ENCODE data around the gene APC. TPM values are rescaled to one million over a fixed set of nuclear protein-coding genes. Genes with fewer than 3 reads are reported as not detected.
A peak's percentile ranks its signal among the peaks of the same experiment; 100 is the strongest.

Gene APC
- total and polyA plus RNA-seq, 4 donors, result 4.1 to 103 (median 23.1) TPM

- peak; percentile 90 for ATAC-seq (ENCODE audit: insufficient read depth, low FRiP score)
- WGBS, 2 donors, result 49 to 52% methylated on average over 8 of the region's 8 CpGs
- Histone ChIP-seq H3K27me3 (ENCODE audit: control insufficient read depth in 3 of 3, insufficient read depth in 3 of 3, low read length in 2 of 3) (no peaks in the 10 kb centered on the region), H3K27ac (ENCODE audit: low read depth in 1 of 2, low read length in 1 of 2) (peak overlapping the region in 1 of 2 donors; percentile 45), H3K4me3 (no peak overlapping the region), H3K36me3 (ENCODE audit: control insufficient read depth in 4 of 4, insufficient read depth in 4 of 4, low read length in 4 of 4) (no peaks in the 10 kb centered on the region), H3K4me1 (ENCODE audit: control insufficient read depth in 5 of 5, insufficient read depth in 5 of 5, low read length in 5 of 5) (peaks cover 0 to 4% (median 0%) of the 10 kb centered on the region in 5 donors), H3K9ac (ENCODE audit: insufficient read depth in 1 of 2, low read length in 2 of 2) (no peak overlapping the region), H3K9me3 (ENCODE audit: control insufficient read depth in 4 of 4, insufficient read depth in 3 of 4, low read length in 3 of 4) (no peaks in the 10 kb centered on the region)
- peak; percentile 32 to 80 (median 71) for DNase-seq
- TF ChIP-seq CTCF (IDR thresholded peaks at IDR 0.05; ENCODE audit: control extremely low read depth, extremely low read depth), result peak; percentile 53
Measured at GRCh38 chr5:112848116-112848811, 110.6 kb downstream of the APC start.

GRCh38 chr5:112849912-112850311 lies 112.2 kb downstream of the APC start:
- no peak for ATAC-seq (ENCODE audit: insufficient read depth, low FRiP score)
- no peak overlapping the region for H3K4me3 ChIP-seq
- no peak for TF ChIP-seq CTCF (IDR thresholded peaks at IDR 0.05; ENCODE audit: control extremely low read depth, extremely low read depth)
- WGBS, 2 donors, result 74 to 89% methylated on average over 2 of the region's 2 CpGs
- no peak overlapping the region for H3K27ac ChIP-seq (ENCODE audit: low read depth in 1 of 2, low read length in 1 of 2)
- DNase-seq, result no peak
- H3K9ac ChIP-seq (ENCODE audit: insufficient read depth in 1 of 2, low read length in 2 of 2), result no peak overlapping the region
- peaks cover 0 to 4% (median 0%) of the 10 kb centered on the region in 5 donors for H3K4me1 ChIP-seq (ENCODE audit: control insufficient read depth in 5 of 5, insufficient read depth in 5 of 5, low read length in 5 of 5)
- no peaks in the 10 kb centered on the region for H3K36me3 ChIP-seq (ENCODE audit: control insufficient read depth in 4 of 4, insufficient read depth in 4 of 4, low read length in 4 of 4)
- no peaks in the 10 kb centered on the region for H3K27me3 ChIP-seq (ENCODE audit: control insufficient read depth in 3 of 3, insufficient read depth in 3 of 3, low read length in 2 of 3)
- H3K9me3 ChIP-seq (ENCODE audit: control insufficient read depth in 4 of 4, insufficient read depth in 3 of 4, low read length in 3 of 4), result peaks cover 0 to 2% (median 0%) of the 10 kb centered on the region in 4 donors

- ATAC-seq (ENCODE audit: insufficient read depth, low FRiP score) (no peak), DNase-seq (no peak)
- TF ChIP-seq CTCF (IDR thresholded peaks at IDR 0.05; ENCODE audit: control extremely low read depth, extremely low read depth), result no peak
- Histone ChIP-seq H3K36me3 (ENCODE audit: control insufficient read depth in 4 of 4, insufficient read depth in 4 of 4, low read length in 4 of 4) (no peaks in the 10 kb centered on the region), H3K4me1 (ENCODE audit: control insufficient read depth in 5 of 5, insufficient read depth in 5 of 5, low read length in 5 of 5) (no peaks in the 10 kb centered on the region), H3K27ac (ENCODE audit: low read depth in 1 of 2, low read length in 1 of 2) (no peak overlapping the region), H3K27me3 (ENCODE audit: control insufficient read depth in 3 of 3, insufficient read depth in 3 of 3, low read length in 2 of 3) (no peaks in the 10 kb centered on the region), H3K4me3 (no peak overlapping the region), H3K9me3 (ENCODE audit: control insufficient read depth in 4 of 4, insufficient read depth in 3 of 4, low read length in 3 of 4) (peaks cover 0 to 2% (median under 1%) of the 10 kb centered on the region in 4 donors), H3K9ac (ENCODE audit: insufficient read depth in 1 of 2, low read length in 2 of 2) (no peak overlapping the region)
- WGBS, 2 donors, result 70 to 85% methylated on average over 1 of the region's 1 CpG
Measured at GRCh38 chr5:112854651-112855050, 117.0 kb downstream of the APC start.

Data from lung (tissue), 12 donors.